Kidney (tissue), 2 donors: ENCODE data around the gene SYK. TPM values are rescaled to one million over a fixed set of nuclear protein-coding genes. Genes with fewer than 3 reads are reported as not detected.

Experiments used
- polyA plus RNA-seq: library from polyadenylated mRNA; stranded (reverse); fragments of 350-450 nt; fragmentation: Illumina TruSeq; extraction: RNeasy Lipid Tissue Mini Kit (QIAGEN cat#74804); gene quantifications from one replicate; pipeline ENCODE4 v1.2.3, GENCODE V29; 2014; ENCODE audit warnings: low read depth, low replicate concordance; ENCODE audit not compliant: insufficient read depth
- total RNA-seq: library from RNA; stranded (reverse); fragmentation: NEBNext Ultra II Directional; extraction: Animal tissue kit (Norgen Biotek cat#: 25700); gene quantifications from one replicate; pipeline ENCODE4 v1.2.1, GENCODE V29; 2021
- donor health status: DM: yes; HTN: yes; CAD: no.

The SYK gene
- total and polyA plus RNA-seq, 2 donors from 2014 or later, result 13.3 to 52.2 TPM

Other genes with a start within 250 kb of the SYK start
- 0.98 TPM for gene DIRAS2, start 159.0 kb upstream of the SYK start, total RNA-seq
- 1.0 TPM for gene DIRAS2, start 159.0 kb upstream of the SYK start, polyA plus RNA-seq